Thyroid gland (tissue), 4 donors: ENCODE measurements around the gene IMMT. TPM values are rescaled to one million over a fixed set of nuclear protein-coding genes. Genes with fewer than 3 reads are reported as not detected.

Experiments
- DNase-seq, 2 donors: peaks; one replicate each; pipeline ENCODE4 v3.0.0-alpha.2; 2019
- H3K27ac ChIP-seq, 3 donors: fragments of 200-600 bp; sonication (generic); 1 replicate in 2 of 3; 2 replicates in 1 of 3; pipeline ENCODE4 v1.5.1; 2016 to 2019; ENCODE audit warnings: mild to moderate bottlenecking in 1 of 3, moderate library complexity in 1 of 3
- H3K27me3 ChIP-seq: fragments of 200-600 bp; sonication (generic); one replicate; pipeline ENCODE4 v1.5.1; 2019
- H3K36me3 ChIP-seq, 2 donors: fragments of 200-600 bp; sonication (generic); one replicate each; pipeline ENCODE4 v1.5.1; 2016 to 2019
- H3K4me1 ChIP-seq, 2 donors: fragments of 200-600 bp; sonication (generic); one replicate each; pipeline ENCODE4 v1.5.1; 2017 to 2019
- H3K4me3 ChIP-seq, 3 donors: fragments of 200-600 bp; sonication (generic); replicated peaks in 1 of 3; 1 replicate in 2 of 3; 2 replicates in 1 of 3; pipeline ENCODE4 v1.5.1; 2016; ENCODE audit warnings: mild to moderate bottlenecking in 1 of 3
- H3K9me3 ChIP-seq: fragments of 200-600 bp; sonication (generic); one replicate; pipeline ENCODE4 v1.5.1; 2017
- CTCF ChIP-seq, 6 experiments: fragments of 200-600 bp in 3 of 6; fragments of 450-650 bp in 3 of 6; sonication (generic) in 3 of 6; IDR thresholded peaks; one replicate each; pipeline ENCODE4 v1.5.1; 2016 to 2019; ENCODE audit warnings: antibody characterized with exemption in 6 of 6, mild to moderate bottlenecking in 2 of 6, inconsistent platforms in 1 of 6, moderate library complexity in 1 of 6
- POLR2A ChIP-seq, 2 donors: fragments of 450-650 bp; IDR thresholded peaks; one replicate each; pipeline ENCODE4 v1.6.1; 2017; ENCODE audit warnings: antibody characterized with exemption in 2 of 2, mild to moderate bottlenecking in 2 of 2, moderate library complexity in 1 of 2
- WGBS, 2 donors: methylation state at CpG; one replicate each; pipeline ENCODE4 v1.1.5; 2017; 5-methylcytosine and 5-hydroxymethylcytosine counted together
- intact Hi-C: fragments of 100-400 bp; cut with DNase I; formaldehyde crosslinking; loops from one replicate; pipeline ENCODE4 v1.15.1; 2023
- total RNA-seq, 4 donors: library from RNA; depleted of rRNA; stranded (reverse); fragments of >200 nt; gene quantifications; one replicate each; pipeline ENCODE4 v1.2.3, GENCODE V29; 2016

IMMT gene
- total RNA-seq, 4 donors from 2014 or later = 54.0 to 88.2 (median 67.1) TPM

GRCh38 chr2:86223140-86223926 lies 28.1 kb upstream of the IMMT start:
- Histone ChIP-seq H3K4me3 (no peak overlapping the region), H3K27me3 (no peaks in the 10 kb centered on the region), H3K9me3 (no peaks in the 10 kb centered on the region), H3K4me1 (peaks cover 0 to 3% of the 10 kb centered on the region in 2 donors), H3K36me3 (no peaks in the 10 kb centered on the region), H3K27ac (peak overlapping the region in 1 of 3 donors; percentile 68)
- 58 to 67% methylated on average over 7 to 8 of the region's 8 CpGs for WGBS, 2 donors
- DNase-seq = no peak
- intact Hi-C loops = loop anchor here (10.0 kb wide), 1 partner anchor 141 kb away; no protein-coding TSS in a partner anchor
- TF ChIP-seq POLR2A (IDR thresholded peaks at IDR 0.05) (no peak), CTCF (IDR thresholded peaks at IDR 0.05) (no peak)

- 46 to 80% methylated on average over 5 of the region's 5 CpGs for WGBS, 2 donors
- DNase-seq = peak; percentile 21 to 51
- no peaks in the 10 kb centered on the region for H3K9me3 ChIP-seq
- H3K27me3 ChIP-seq = no peaks in the 10 kb centered on the region
- no peaks in the 10 kb centered on the region for H3K36me3 ChIP-seq
- H3K4me3 ChIP-seq = no peak overlapping the region
- H3K27ac ChIP-seq = no peak overlapping the region
- peaks cover 0 to 7% of the 10 kb centered on the region in 2 donors for H3K4me1 ChIP-seq
- intact Hi-C loops = loop anchor here (10.0 kb wide), 1 partner anchor 144 kb away; no protein-coding TSS in a partner anchor
- TF ChIP-seq CTCF (IDR thresholded peaks at IDR 0.05) (peak; percentile 10 to 88 (median 69)), POLR2A (IDR thresholded peaks at IDR 0.05) (no peak)
These were observed 25.9 kb upstream of the IMMT start for GRCh38 chr2:86221066-86221684.

GRCh38 chr2:86219896-86220295 lies 24.6 kb upstream of the IMMT start:
- no peaks in the 10 kb centered on the region for H3K9me3 ChIP-seq
- WGBS, 2 donors = 87 to 92% methylated on average over 3 to 5 of the region's 5 CpGs
- H3K27me3 ChIP-seq = no peaks in the 10 kb centered on the region
- intact Hi-C loops = loop anchor here (10.0 kb wide), 1 partner anchor 145 kb away; no protein-coding TSS in a partner anchor
- peaks cover 0 to 7% of the 10 kb centered on the region in 2 donors for H3K4me1 ChIP-seq
- no peak for DNase-seq
- no peak overlapping the region for H3K27ac ChIP-seq
- no peak overlapping the region for H3K4me3 ChIP-seq
- TF ChIP-seq CTCF (IDR thresholded peaks at IDR 0.05) (no peak), POLR2A (IDR thresholded peaks at IDR 0.05) (no peak)
- no peaks in the 10 kb centered on the region for H3K36me3 ChIP-seq

GRCh38 chr2:86218124-86218523 lies 22.9 kb upstream of the IMMT start:
- WGBS, 2 donors = 52 to 58% methylated on average over 4 of the region's 4 CpGs
- Histone ChIP-seq H3K4me1 (peaks cover 4 to 7% of the 10 kb centered on the region in 2 donors), H3K36me3 (peaks cover 4 to 5% of the 10 kb centered on the region in 2 donors), H3K9me3 (no peaks in the 10 kb centered on the region), H3K4me3 (no peak overlapping the region), H3K27ac (no peak overlapping the region), H3K27me3 (no peaks in the 10 kb centered on the region)
- DNase-seq = no peak
- intact Hi-C loops = no loop called here
- TF ChIP-seq CTCF (IDR thresholded peaks at IDR 0.05) (no peak), POLR2A (IDR thresholded peaks at IDR 0.05) (no peak)
